ENCODE results near the gene SMOC1.

GRCh38 chr14:70033561-70033960, 154.3 kb downstream of the SMOC1 start:
- TF ChIP-seq POLR2A (IDR thresholded peaks at IDR 0.05; ENCODE audit: extremely low read depth, insufficient read length) (no peak), CTCF (IDR thresholded peaks at IDR 0.05; ENCODE audit: low read depth, low read length) (no peak)
